SK-N-SH (cell line): ENCODE measurements around the gene ASTN2. TPM values are rescaled to one million over a fixed set of nuclear protein-coding genes. Genes with fewer than 3 reads are reported as not detected.

Source experiments
- CTCF ChIA-PET: fragments of 300-600, 350-600 bp; formaldehyde crosslinking; extraction: SDS; loops from one replicate; lab custom pipeline; 2021; lab: Yijun Ruan, JAX
- POLR2A ChIA-PET: fragments of 350-600 bp; sonication (Branson Sonifier 250); formaldehyde crosslinking; extraction: SDS; loops from one replicate; lab custom pipeline; 2020; ENCODE audit warnings: antibody characterized with exemption, inconsistent platforms; lab: Yijun Ruan, JAX
- DNase-seq: peaks from one replicate; pipeline ENCODE4 v3.0.0; 2012
- H2AFZ ChIP-seq: fragments of 200-600 bp; sonication (generic); 2 replicates; pipeline ENCODE4 v1.8.1; 2016; ENCODE audit warnings: antibody characterized with exemption, mild to moderate bottlenecking, low read depth
- H3F3A ChIP-seq: fragments of 200-600 bp; sonication (generic); replicated peaks from 2 replicates; pipeline ENCODE3; 2016; ENCODE audit warnings: antibody characterized with exemption, mild to moderate bottlenecking; ENCODE audit not compliant: insufficient read depth
- H3K27ac ChIP-seq, 2 experiments: fragments of 200-500 bp in 1 of 2; fragments of 200-600 bp in 1 of 2; sonication (Bioruptor generic) in 1 of 2; sonication (generic), shearing (Covaris generic) in 1 of 2; 2 replicates each; pipeline versions ENCODE4 v1.5.1 to v1.6.1; 2014 to 2016; ENCODE audit warnings: low read depth in 2 of 2, inconsistent platforms in 1 of 2, low read length in 1 of 2, mild to moderate bottlenecking in 1 of 2, mixed read lengths in 1 of 2
- H3K27me3 ChIP-seq: fragments of 200-600 bp; sonication (generic), shearing (Covaris generic); 2 replicates; pipeline ENCODE4 v1.6.1; 2016; ENCODE audit warnings: mixed run types; ENCODE audit not compliant: insufficient read depth
- H3K36me3 ChIP-seq, 2 experiments: fragments of 200-500 bp in 1 of 2; fragments of 200-600 bp in 1 of 2; sonication (Bioruptor generic) in 1 of 2; sonication (generic) in 1 of 2; replicated peaks in 1 of 2; 2 replicates each; pipeline versions ENCODE3 to v1.5.1; 2014 to 2016; ENCODE audit warnings: low read length in 1 of 2, mild to moderate bottlenecking in 1 of 2; ENCODE audit not compliant: insufficient read depth in 2 of 2, control insufficient read depth in 1 of 2
- H3K4me1 ChIP-seq, 2 experiments: fragments of 200-500 bp in 1 of 2; fragments of 200-600 bp in 1 of 2; sonication (Bioruptor generic) in 1 of 2; sonication (generic), shearing (Covaris generic) in 1 of 2; 2 replicates each; pipeline versions ENCODE4 v1.5.1 to v1.6.1; 2014 to 2016; ENCODE audit warnings: low read depth in 1 of 2, low read length in 1 of 2, mixed run types in 1 of 2; ENCODE audit not compliant: insufficient read depth in 2 of 2, control insufficient read depth in 1 of 2
- H3K4me2 ChIP-seq: fragments of 200-600 bp; sonication (generic), shearing (Covaris generic); 2 replicates; pipeline ENCODE4 v1.6.1; 2017; ENCODE audit warnings: mixed run types
- H3K4me3 ChIP-seq, 2 experiments: fragments of 200-500 bp in 1 of 2; fragments of 200-600 bp in 1 of 2; sonication (Bioruptor generic) in 1 of 2; sonication (generic), shearing (Covaris generic) in 1 of 2; 2 replicates each; pipeline versions ENCODE4 v1.5.1 to v1.8.1; 2014 to 2016; ENCODE audit warnings: low read depth in 2 of 2, inconsistent platforms in 1 of 2, low read length in 1 of 2, mild to moderate bottlenecking in 1 of 2, mixed read lengths in 1 of 2, moderate library complexity in 1 of 2
- H3K79me2 ChIP-seq: fragments of 200-600 bp; sonication (generic); 2 replicates; pipeline ENCODE4 v1.8.1; 2017; ENCODE audit warnings: mild to moderate bottlenecking; ENCODE audit not compliant: insufficient read depth
- H3K9ac ChIP-seq: fragments of 200-600 bp; sonication (generic); 2 replicates; pipeline ENCODE4 v1.6.1; 2017; ENCODE audit warnings: mixed run types
- H3K9me2 ChIP-seq: fragments of 200-600 bp; sonication (generic); 2 replicates; pipeline ENCODE4 v1.6.1; 2017; ENCODE audit warnings: mixed run types
- H3K9me3 ChIP-seq: fragments of 200-600 bp; sonication (generic); 2 replicates; pipeline ENCODE4 v1.6.1; 2017; ENCODE audit warnings: mixed run types, mild to moderate bottlenecking, moderate library complexity
- H4K20me1 ChIP-seq: fragments of 200-600 bp; sonication (generic); 2 replicates; pipeline ENCODE4 v1.6.1; 2017; ENCODE audit warnings: mild to moderate bottlenecking, mixed run types; ENCODE audit not compliant: insufficient read depth
- CTCF ChIP-seq: fragments of 200-600 bp; sonication (generic); IDR thresholded peaks from 2 replicates; pipeline ENCODE4 v1.6.1; 2017; ENCODE audit warnings: antibody characterized with exemption, mild to moderate bottlenecking, moderate library complexity
- ELF1 ChIP-seq: IDR thresholded peaks from 2 replicates; pipeline ENCODE4 v1.4.0; 2012
- EP300 ChIP-seq, 2 experiments: IDR thresholded peaks; 2 replicates each; pipeline versions ENCODE4 v1.4.0 to v1.6.1; 2012; ENCODE audit warnings: borderline replicate concordance in 1 of 2, low read depth in 1 of 2, low read length in 1 of 2
- EZH2phosphoT487 ChIP-seq: fragments of 200-600 bp; sonication (generic); IDR thresholded peaks from 2 replicates; pipeline ENCODE4 v1.6.1; 2017; ENCODE audit warnings: low read depth, mixed run types, mild to moderate bottlenecking, antibody characterized with exemption, moderate library complexity, borderline replicate concordance
- GABPA ChIP-seq: IDR thresholded peaks from 2 replicates; pipeline ENCODE4 v1.4.0; 2012; ENCODE audit warnings: low read depth, mild to moderate bottlenecking
- MAX ChIP-seq: IDR thresholded peaks from 2 replicates; pipeline ENCODE4 v1.4.0; 2012; ENCODE audit warnings: low read depth
- MXI1 ChIP-seq: IDR thresholded peaks from 2 replicates; pipeline ENCODE4 v1.6.1; 2012; ENCODE audit warnings: mild to moderate bottlenecking, low read depth, low read length, improper control_type of control experiment
- NFIC ChIP-seq: IDR thresholded peaks from 2 replicates; pipeline ENCODE4 v1.4.0; 2012; ENCODE audit warnings: borderline replicate concordance
- NRF1 ChIP-seq: IDR thresholded peaks from 2 replicates; pipeline ENCODE4 v1.6.1; 2012; ENCODE audit warnings: low read depth, mild to moderate bottlenecking, low read length
- PBX3 ChIP-seq: IDR thresholded peaks from 2 replicates; pipeline ENCODE4; 2012
- RCOR1 ChIP-seq: fragments of 150-350 bp; IDR thresholded peaks from 2 replicates; pipeline ENCODE4 v1.6.1; 2017; ENCODE audit warnings: antibody characterized with exemption, low read length
- RFX5 ChIP-seq: IDR thresholded peaks from 2 replicates; pipeline ENCODE4 v1.6.1; 2012; ENCODE audit warnings: mild to moderate bottlenecking, improper control_type of control experiment, low read length
- RXRA ChIP-seq: IDR thresholded peaks from 2 replicates; pipeline ENCODE4 v1.4.0; 2012; ENCODE audit warnings: low read depth, mild to moderate bottlenecking, borderline replicate concordance
- SIN3A ChIP-seq: IDR thresholded peaks from 2 replicates; pipeline ENCODE4 v1.6.1; 2012; ENCODE audit warnings: low read depth, mild to moderate bottlenecking, low read length, moderate library complexity, borderline replicate concordance
- TAF1 ChIP-seq: IDR thresholded peaks from 2 replicates; pipeline ENCODE4 v1.6.1; 2012; ENCODE audit warnings: low read depth, mild to moderate bottlenecking, low read length, moderate library complexity, borderline replicate concordance
- TCF12 ChIP-seq: IDR thresholded peaks from 2 replicates; pipeline ENCODE4 v1.4.0; 2012
- TEAD4 ChIP-seq: IDR thresholded peaks from 2 replicates; pipeline ENCODE4 v1.4.0; 2012; ENCODE audit warnings: mild to moderate bottlenecking, borderline replicate concordance; ENCODE audit not compliant: insufficient read depth
- USF1 ChIP-seq: IDR thresholded peaks from 2 replicates; pipeline ENCODE4 v1.4.0; 2012; ENCODE audit warnings: low read depth, borderline replicate concordance
- YY1 ChIP-seq: IDR thresholded peaks from 2 replicates; pipeline ENCODE4 v1.4.0; 2012; ENCODE audit warnings: low read depth, mild to moderate bottlenecking
- ZBTB33 ChIP-seq: IDR thresholded peaks from 2 replicates; pipeline ENCODE4 v1.4.0; 2012; ENCODE audit warnings: low read depth, borderline replicate concordance
- WGBS: methylation state at CpG from one replicate; pipeline ENCODE4 v1.1.6; 2017; ENCODE audit warnings: low lambda C conversion rate; 5-methylcytosine and 5-hydroxymethylcytosine counted together
- polyA plus RNA-seq, 3 experiments: library from polyadenylated mRNA; depleted of rRNA; stranded (reverse); fragments of >200 nt; gene quantifications; 2 replicates each; pipeline ENCODE4 v1.2.3, GENCODE V29; 2012

ASTN2 gene
- polyA plus RNA-seq, 1 of the 3 experiments (the other 2 are of a cell fraction): 6.6 TPM

GRCh38 chr9:116720111-116720510, 694.7 kb downstream of the ASTN2 start:
- Histone ChIP-seq H3K9me3 (no peaks in the 10 kb centered on the region), H3K4me3 (no peak overlapping the region), H3K27me3 (no peaks in the 10 kb centered on the region), H3K9me2 (no peaks in the 10 kb centered on the region), H3K79me2 (no peaks in the 10 kb centered on the region), H3F3A (no peaks in the 10 kb centered on the region), H4K20me1 (no peaks in the 10 kb centered on the region), H2AFZ (no peak overlapping the region), H3K4me2 (no peak overlapping the region), H3K9ac (no peak overlapping the region), H3K4me1 (peaks cover 0 to 9% of the 10 kb centered on the region in 2 experiments; a peak in 1 of 4 replicates), H3K36me3 (peaks cover 0 to 2% of the 10 kb centered on the region in 2 experiments), H3K27ac (no peak overlapping the region)
- DNase-seq: no peak
- WGBS: 53% methylated on average over 2 of the region's 2 CpGs
- POLR2A ChIA-PET: no interaction called here
- CTCF ChIA-PET: interaction anchor here (4.3 kb wide), 1 partner anchor 17 kb away, joined by 17 read pairs; no protein-coding TSS in a partner anchor
- TF ChIP-seq SIN3A (no peak), ELF1 (no peak), NFIC (no peak), TEAD4 (no peak), ZBTB33 (no peak)

- H3K4me3 ChIP-seq: no peak overlapping the region
- ChIA-PET CTCF (interaction anchor here (4.3 kb wide), 1 partner anchor 19 kb away, joined by 17 read pairs; no protein-coding TSS in a partner anchor), POLR2A (no interaction called here)
- H3K9me3 ChIP-seq: no peaks in the 10 kb centered on the region
- WGBS: 88% methylated on average over 4 of the region's 4 CpGs
- H3F3A ChIP-seq: no peaks in the 10 kb centered on the region
- TF ChIP-seq ZBTB33 (no peak), NRF1 (no peak), MXI1 (no peak), EZH2phosphoT487 (no peak), MAX (no peak), RFX5 (no peak), EP300 (IDR thresholded peaks at IDR 0.05; ENCODE audit: borderline replicate concordance in 1 of 2, low read depth in 1 of 2, low read length in 1 of 2) (no peak), RXRA (no peak), GABPA (no peak), TAF1 (no peak), TCF12 (no peak), PBX3 (no peak), CTCF (no peak), RCOR1 (no peak), USF1 (no peak), YY1 (no peak)
- peaks cover 0 to 9% of the 10 kb centered on the region in 2 experiments; a peak in 1 of 4 replicates for H3K4me1 ChIP-seq
- no peak overlapping the region for H2AFZ ChIP-seq
- DNase-seq: no peak
- no peaks in the 10 kb centered on the region for H3K9me2 ChIP-seq
- H3K79me2 ChIP-seq: no peaks in the 10 kb centered on the region
- H4K20me1 ChIP-seq: no peaks in the 10 kb centered on the region
- H3K36me3 ChIP-seq: peaks cover 0 to 2% of the 10 kb centered on the region in 2 experiments
- no peak overlapping the region for H3K4me2 ChIP-seq
- no peak overlapping the region for H3K27ac ChIP-seq
- H3K27me3 ChIP-seq: no peaks in the 10 kb centered on the region
- no peak overlapping the region for H3K9ac ChIP-seq
These were observed 696.7 kb downstream of the ASTN2 start for GRCh38 chr9:116718111-116718510.
